Stomach smooth muscle (tissue), 2 donors: ENCODE data around the gene TPM2.
A peak's percentile ranks its signal among the peaks of the same experiment; 100 is the strongest.

Experiments used
- H3K27ac ChIP-seq: one replicate; pipeline ENCODE4 v1.7.0; 2013; ENCODE audit warnings: mild to moderate bottlenecking, low read length, inconsistent platforms
- H3K27me3 ChIP-seq, 2 donors: one replicate each; pipeline ENCODE4 v1.7.0; 2013; ENCODE audit warnings: low read length in 2 of 2; ENCODE audit not compliant: insufficient read depth in 2 of 2, control insufficient read depth in 1 of 2
- H3K36me3 ChIP-seq, 2 donors: one replicate each; pipeline ENCODE4 v1.7.0; 2013; ENCODE audit warnings: low read length in 2 of 2; ENCODE audit not compliant: control insufficient read depth in 2 of 2, insufficient read depth in 2 of 2
- H3K4me1 ChIP-seq: one replicate; pipeline ENCODE4 v1.7.0; 2013; ENCODE audit warnings: low read length; ENCODE audit not compliant: control insufficient read depth, insufficient read depth
- H3K4me3 ChIP-seq, 2 donors: one replicate each; pipeline ENCODE4 v1.7.0; 2013; ENCODE audit warnings: low read length in 2 of 2
- H3K9ac ChIP-seq, 2 donors: one replicate each; pipeline ENCODE4 v1.7.0; 2013; ENCODE audit warnings: low read length in 2 of 2, mild to moderate bottlenecking in 1 of 2
- H3K9me3 ChIP-seq, 2 donors: one replicate each; pipeline ENCODE4 v1.7.0; 2013; ENCODE audit warnings: low read length in 2 of 2; ENCODE audit not compliant: control insufficient read depth in 2 of 2
- donor health status: healthy.
- donor health status: Pancreatic carcinoma.

TPM2 gene

DNA sequence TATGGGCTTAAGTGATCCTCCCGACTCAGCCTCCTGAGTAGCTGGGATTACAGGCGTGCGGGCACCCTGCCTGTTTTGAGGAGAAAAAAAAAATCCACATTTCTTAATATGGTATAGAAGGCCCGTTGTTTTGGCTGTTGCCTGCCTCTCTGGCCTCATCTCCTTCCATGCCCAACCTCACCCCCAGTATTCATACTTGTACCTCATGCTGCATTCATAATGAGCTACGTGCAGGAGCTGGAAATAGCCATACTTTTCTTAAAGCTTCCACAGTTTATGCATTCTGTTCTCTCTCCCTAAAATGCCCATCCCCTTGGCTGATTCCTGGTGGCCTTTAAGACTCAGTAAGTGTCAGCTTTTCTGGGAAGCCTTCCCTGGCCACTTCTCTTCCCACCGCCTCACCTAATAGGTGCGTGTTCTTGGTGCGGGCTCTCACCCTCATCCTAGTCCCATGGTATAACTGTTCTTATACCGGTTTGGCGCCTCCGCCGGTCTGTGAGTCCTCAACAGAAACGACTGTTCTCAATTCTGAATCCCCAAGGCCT lies 2.1 kb upstream of the TPM2 start:
- H3K27ac ChIP-seq, result peak overlapping the region; percentile 100
- H3K9me3 ChIP-seq, result no peaks in the 10 kb centered on the region
- peaks cover 22% of the 10 kb centered on the region for H3K4me1 ChIP-seq
- H3K9ac ChIP-seq, result peak overlapping the region; percentile 98
- H3K27me3 ChIP-seq, result no peaks in the 10 kb centered on the region
- peak overlapping the region; percentile 70 to 92 for H3K4me3 ChIP-seq
- H3K36me3 ChIP-seq, result peaks cover 23 to 30% of the 10 kb centered on the region in 2 donors

DNA sequence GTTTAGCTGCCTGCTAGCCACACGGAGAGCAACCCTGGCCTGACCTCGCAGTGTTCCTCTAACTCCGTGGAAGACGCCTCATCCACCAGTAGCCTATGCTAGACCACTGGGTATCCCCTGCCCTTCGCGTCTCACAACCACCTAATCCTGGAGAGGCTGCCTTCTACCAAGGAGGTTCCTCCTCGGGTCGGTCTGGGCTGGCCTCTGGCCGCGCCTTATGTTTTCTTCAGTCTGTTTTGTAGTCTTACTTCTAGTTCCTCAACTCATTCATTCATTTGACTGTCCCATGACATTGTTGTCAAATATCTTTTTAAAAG lies 1.6 kb upstream of the TPM2 start:
- Histone ChIP-seq H3K4me1 (peaks cover 21% of the 10 kb centered on the region), H3K9me3 (no peaks in the 10 kb centered on the region)

DNA sequence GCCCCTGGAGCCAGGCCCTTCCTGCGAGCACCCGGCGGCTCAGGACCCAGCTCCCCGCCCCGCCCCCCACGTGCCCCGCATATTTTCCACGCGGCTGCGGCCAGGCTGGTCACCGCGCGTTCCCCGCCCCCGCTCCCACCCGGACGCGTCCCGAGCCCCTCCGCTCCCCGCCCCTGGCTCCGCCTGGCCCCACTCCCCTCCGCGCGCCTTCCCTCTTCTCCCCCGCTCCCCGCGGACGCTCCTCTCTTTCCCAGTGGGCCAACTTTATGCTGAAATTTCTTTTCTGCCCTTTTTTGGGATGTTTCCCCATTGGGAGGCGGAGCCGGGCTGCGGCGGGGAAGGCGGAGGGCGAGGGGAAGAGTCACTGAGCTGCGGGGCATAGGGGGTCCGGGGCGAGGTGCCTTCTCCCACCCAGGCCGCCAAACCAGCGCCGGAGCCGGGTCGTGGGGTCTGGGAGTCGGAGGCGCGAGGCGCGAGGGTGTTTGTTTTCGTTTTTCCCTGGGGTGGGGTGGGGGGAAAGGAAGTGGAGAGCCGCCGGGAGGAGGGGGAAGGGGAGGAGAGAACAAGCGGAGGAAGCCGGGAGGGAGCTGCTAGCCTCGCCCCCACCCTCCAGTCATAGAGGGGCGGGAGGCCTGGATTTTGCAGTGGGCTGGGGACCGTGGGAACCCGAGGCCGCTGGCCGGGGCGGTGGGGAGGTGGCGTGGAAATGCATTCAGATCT lies 1.0 kb upstream of the TPM2 start:
- peaks cover 22% of the 10 kb centered on the region for H3K4me1 ChIP-seq
- no peaks in the 10 kb centered on the region for H3K27me3 ChIP-seq
- peak overlapping the region; percentile 98 to 99 for H3K9ac ChIP-seq
- H3K4me3 ChIP-seq, result peak overlapping the region; percentile 77 to 92
- H3K27ac ChIP-seq, result peak overlapping the region; percentile 100
- H3K36me3 ChIP-seq, result peaks cover 18 to 29% of the 10 kb centered on the region in 2 donors
- no peaks in the 10 kb centered on the region for H3K9me3 ChIP-seq

More for the DNA sequence above, 1.6 kb upstream of the TPM2 start:
- Histone ChIP-seq H3K36me3 (peaks cover 19 to 30% of the 10 kb centered on the region in 2 donors), H3K4me3 (peak overlapping the region; percentile 70 to 92), H3K9ac (peak overlapping the region; percentile 98), H3K27ac (peak overlapping the region; percentile 100), H3K27me3 (no peaks in the 10 kb centered on the region)

- H3K9ac ChIP-seq, result peak overlapping the region; percentile 86 to 99
- H3K27ac ChIP-seq, result peak overlapping the region; percentile 100
These were observed 529 bp upstream of the TPM2 start for GRCh38 chr9:35690294-35690613.

GRCh38 chr9:35688558-35689541 lies 875 bp downstream of the TPM2 start:
- Histone ChIP-seq H3K4me1 (peaks cover 36% of the 10 kb centered on the region), H3K27me3 (no peaks in the 10 kb centered on the region), H3K9me3 (no peaks in the 10 kb centered on the region), H3K27ac (peak overlapping the region; percentile 100), H3K4me3 (peak overlapping the region; percentile 92 to 95), H3K9ac (peak overlapping the region; percentile 99), H3K36me3 (peaks cover 34 to 46% of the 10 kb centered on the region in 2 donors)

More at GRCh38 chr9:35690294-35690613, 529 bp upstream of the TPM2 start:
- peaks cover 26% of the 10 kb centered on the region for H3K4me1 ChIP-seq
- no peaks in the 10 kb centered on the region for H3K9me3 ChIP-seq
- peaks cover 22 to 32% of the 10 kb centered on the region in 2 donors for H3K36me3 ChIP-seq
- no peaks in the 10 kb centered on the region for H3K27me3 ChIP-seq
- H3K4me3 ChIP-seq, result peak overlapping the region; percentile 77 to 92

- H3K9ac ChIP-seq, result peak overlapping the region; percentile 99
- no peaks in the 10 kb centered on the region for H3K27me3 ChIP-seq
- no peaks in the 10 kb centered on the region for H3K9me3 ChIP-seq
- H3K4me3 ChIP-seq, result peak overlapping the region; percentile 92 to 95
- peaks cover 44% of the 10 kb centered on the region for H3K4me1 ChIP-seq
- H3K36me3 ChIP-seq, result peaks cover 42 to 54% of the 10 kb centered on the region in 2 donors
- H3K27ac ChIP-seq, result peak overlapping the region; percentile 100
These were observed 1.7 kb downstream of the TPM2 start for GRCh38 chr9:35687972-35688557.

- peaks cover 52% of the 10 kb centered on the region for H3K4me1 ChIP-seq
- peak overlapping the region; percentile 100 for H3K27ac ChIP-seq
- no peaks in the 10 kb centered on the region for H3K27me3 ChIP-seq
- H3K9ac ChIP-seq, result peak overlapping the region; percentile 99
- peaks cover 50 to 61% of the 10 kb centered on the region in 2 donors for H3K36me3 ChIP-seq
- no peaks in the 10 kb centered on the region for H3K9me3 ChIP-seq
- H3K4me3 ChIP-seq, result peak overlapping the region; percentile 92 to 95
These were observed 2.4 kb downstream of the TPM2 start for GRCh38 chr9:35687306-35687705.

GRCh38 chr9:35686222-35687203 lies 3.2 kb downstream of the TPM2 start:
- Histone ChIP-seq H3K9ac (peak overlapping the region; percentile 99), H3K36me3 (peaks cover 57 to 67% of the 10 kb centered on the region in 2 donors), H3K4me1 (peaks cover 53% of the 10 kb centered on the region), H3K9me3 (no peaks in the 10 kb centered on the region), H3K27ac (peak overlapping the region; percentile 100), H3K4me3 (peak overlapping the region; percentile 92 to 95), H3K27me3 (no peaks in the 10 kb centered on the region)

DNA sequence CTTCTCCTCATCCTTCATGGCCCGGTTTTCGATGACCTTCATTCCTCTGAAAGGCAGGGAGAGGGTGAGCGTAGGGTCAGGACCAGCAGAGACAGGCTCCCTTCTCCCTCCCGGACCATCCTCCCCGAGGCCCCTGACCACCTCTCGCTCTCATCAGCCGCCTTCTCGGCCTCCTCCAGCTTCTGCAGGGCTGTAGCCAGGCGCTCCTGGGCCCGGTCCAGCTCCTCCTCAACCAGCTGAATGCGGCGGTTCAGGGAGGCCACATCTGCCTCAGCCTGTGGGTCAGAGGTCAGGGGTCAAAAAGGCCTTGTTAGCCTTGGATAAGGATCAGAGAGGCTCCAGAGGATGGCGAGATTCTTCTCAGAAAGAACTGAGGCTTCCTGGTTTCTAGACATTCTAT lies 4.2 kb downstream of the TPM2 start:
- H3K27ac ChIP-seq, result peak overlapping the region; percentile 100
- H3K9ac ChIP-seq, result peak overlapping the region; percentile 72 to 86
- H3K4me1 ChIP-seq, result peaks cover 53% of the 10 kb centered on the region
- H3K36me3 ChIP-seq, result peaks cover 57 to 69% of the 10 kb centered on the region in 2 donors
- H3K4me3 ChIP-seq, result peak overlapping the region; percentile 92 to 95
- no peaks in the 10 kb centered on the region for H3K9me3 ChIP-seq
- H3K27me3 ChIP-seq, result no peaks in the 10 kb centered on the region
